SK-N-MC (cell line): ENCODE measurements around the gene BRD1.

Experiments used
- EZH2 ChIP-seq: fragments of 200-600 bp; sonication (generic); IDR thresholded peaks from one replicate; pipeline ENCODE4 v1.6.1; 2017; ENCODE audit warnings: antibody characterized with exemption
- POLR2AphosphoS5 ChIP-seq: IDR thresholded peaks from 2 replicates; pipeline ENCODE4 v1.6.1; 2012; ENCODE audit warnings: mild to moderate bottlenecking, low read depth, low read length, borderline replicate concordance

DNA sequence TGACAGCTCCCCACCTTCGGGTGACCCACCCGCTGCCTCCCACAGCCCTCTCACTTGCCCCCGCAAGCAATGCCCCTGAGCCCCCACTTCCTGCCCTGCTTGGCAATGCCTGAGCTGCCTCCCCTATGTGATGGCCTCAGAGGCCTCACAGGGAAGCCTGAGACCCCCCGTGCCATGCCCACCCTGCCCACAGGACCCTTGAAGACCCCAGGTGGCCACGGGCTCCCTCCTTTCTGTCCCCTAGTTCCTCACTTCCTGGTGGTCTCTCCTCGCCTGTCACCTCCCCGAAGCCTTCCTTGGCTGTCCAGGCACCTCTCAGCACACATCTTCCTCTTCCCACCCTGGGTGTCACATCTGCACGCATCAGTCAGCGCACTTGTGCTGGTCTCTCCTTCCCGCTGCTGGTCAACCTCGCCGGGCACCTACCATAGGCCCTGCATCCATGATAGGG is 90.5 kb downstream of the BRD1 start:
- TF ChIP-seq EZH2 (no peak), POLR2AphosphoS5 (no peak)
